HG03103 (cell line): ENCODE measurements around the gene FAM32A.
A peak's percentile ranks its signal among the peaks of the same experiment; 100 is the strongest.

Experiments
- ATAC-seq: cut with Tn5 transposase; IDR thresholded peaks from one replicate; pipeline ENCODE4 v1.9.1; 2021; ENCODE audit warnings: low read depth; ENCODE audit not compliant: unreplicated experiment

Gene FAM32A

DNA sequence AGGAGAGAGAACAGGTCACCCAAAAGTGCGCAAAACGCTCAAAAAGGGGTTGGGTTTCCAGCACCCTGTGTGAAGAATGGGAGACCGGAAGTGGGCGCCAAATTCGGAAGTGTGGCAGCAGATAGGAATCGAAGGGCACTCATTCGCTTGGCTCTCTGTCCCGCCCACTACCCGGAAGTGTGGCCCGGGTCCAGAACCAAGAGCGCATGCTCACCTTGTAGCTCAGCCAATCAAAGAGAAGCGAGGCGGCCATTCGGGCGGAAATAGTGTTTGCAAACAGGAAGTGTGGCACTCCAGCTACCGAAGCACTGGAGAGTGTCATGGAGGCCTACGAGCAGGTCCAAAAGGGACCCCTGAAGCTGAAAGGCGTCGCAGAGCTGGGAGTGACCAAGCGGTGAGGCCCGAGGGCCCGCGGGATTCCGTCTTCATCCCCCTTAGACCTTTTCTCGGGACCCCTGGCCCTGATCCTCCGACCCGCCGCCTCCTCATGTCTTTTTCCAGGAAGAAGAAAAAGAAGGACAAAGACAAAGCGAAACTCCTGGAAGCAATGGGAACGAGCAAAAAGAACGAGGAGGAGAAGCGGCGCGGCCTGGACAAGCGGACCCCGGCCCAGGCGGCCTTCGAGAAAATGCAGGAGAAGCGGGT, at the start of gene FAM32A:
TSS of gene FAM32A (plus strand) at position 288 of the 645 bp plus-strand sequence. CDS start at position 321, 33 bp downstream.
- ATAC-seq, result peak; percentile 89

DNA sequence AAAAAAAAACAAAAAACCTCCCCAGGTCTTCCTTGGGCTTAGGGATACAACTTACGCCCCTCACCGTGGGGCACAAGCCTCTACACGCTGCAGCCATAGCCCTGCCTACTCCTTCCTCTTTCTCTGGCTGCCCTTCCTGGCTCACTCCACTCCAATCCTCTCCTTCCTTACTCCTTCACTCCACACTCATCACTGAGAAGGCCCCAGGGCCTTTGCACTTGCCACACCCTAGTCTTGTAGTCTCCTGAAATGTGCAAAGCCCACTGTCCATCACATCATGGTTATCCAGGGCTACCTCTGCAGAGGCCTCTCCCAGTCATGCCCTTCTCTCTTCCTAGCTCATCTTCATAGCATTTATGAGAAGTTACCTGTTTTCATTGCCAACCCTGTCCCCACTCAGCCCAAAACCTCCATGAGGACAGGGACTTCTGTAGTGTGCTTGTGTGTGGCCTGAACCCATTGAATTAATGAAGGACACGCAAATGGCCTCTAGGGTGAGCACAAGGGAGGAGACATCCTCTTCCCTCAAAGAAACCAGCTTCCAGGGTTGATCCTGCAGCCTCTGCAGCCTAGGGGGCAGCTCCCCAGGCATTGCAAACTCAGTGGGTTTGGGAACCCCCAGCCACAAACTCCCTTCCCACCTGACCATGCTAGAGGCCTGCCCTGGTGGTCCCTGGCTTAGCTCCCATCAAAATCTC, 49.6 kb upstream of the FAM32A start:
- no peak for ATAC-seq

DNA sequence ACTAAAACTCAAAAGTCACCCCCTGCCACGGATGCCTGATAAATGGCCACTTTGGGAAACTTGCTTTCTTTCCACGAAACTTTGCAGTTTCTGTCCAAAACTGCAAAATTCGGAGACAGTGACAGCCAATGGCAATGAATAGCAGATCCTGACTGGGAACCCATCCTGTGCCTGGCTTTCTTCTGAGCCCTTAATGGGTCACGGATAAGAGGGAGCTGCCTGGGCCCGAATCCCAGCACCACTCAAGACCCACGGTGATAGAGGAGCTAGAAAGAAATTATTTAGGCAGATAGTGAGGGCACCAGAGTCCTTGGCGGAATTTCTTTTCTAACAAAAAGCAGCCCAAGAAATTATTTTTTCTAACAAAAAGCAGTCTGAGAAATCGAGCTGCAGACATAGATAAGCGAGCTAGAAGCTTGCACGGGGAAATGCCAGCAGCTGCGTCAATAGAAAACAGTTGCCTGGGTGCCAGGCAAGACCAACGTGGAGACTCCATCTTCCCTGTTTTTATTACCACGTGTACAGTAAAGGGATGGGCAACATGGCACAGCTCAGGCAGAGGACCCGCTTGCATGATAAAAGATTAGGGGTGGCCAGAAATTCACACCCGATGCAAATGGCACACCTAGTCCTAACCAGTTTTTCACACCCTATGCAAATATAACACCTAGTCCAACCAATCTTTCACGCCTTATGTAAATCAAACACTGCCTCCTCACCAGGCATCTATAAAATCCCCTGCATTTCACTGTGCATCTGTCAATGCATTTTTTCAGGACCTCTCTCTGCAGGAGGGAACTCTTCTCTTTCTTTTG, 48.8 kb upstream of the FAM32A start:
- ATAC-seq, result no peak

DNA sequence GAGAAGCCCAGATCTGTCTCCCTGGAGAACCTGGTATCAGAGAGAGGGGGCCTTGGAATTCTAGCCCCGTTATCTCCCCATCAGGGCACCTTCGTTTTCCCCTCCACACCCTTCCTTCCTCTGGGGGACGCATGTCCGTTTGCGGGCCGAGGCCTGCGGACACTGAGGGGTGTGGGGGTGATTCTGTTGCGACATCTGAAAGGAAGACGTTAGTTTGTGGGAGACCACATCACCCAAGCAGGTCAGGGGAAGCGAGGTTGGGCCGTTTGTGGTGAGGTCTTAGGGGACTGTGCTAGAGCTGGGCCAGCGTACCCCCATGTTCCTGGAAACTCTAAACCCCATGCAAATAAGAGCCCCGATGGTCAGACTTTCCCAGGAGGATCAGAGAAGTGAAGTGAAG, 45.5 kb upstream of the FAM32A start:
- no peak for ATAC-seq

DNA sequence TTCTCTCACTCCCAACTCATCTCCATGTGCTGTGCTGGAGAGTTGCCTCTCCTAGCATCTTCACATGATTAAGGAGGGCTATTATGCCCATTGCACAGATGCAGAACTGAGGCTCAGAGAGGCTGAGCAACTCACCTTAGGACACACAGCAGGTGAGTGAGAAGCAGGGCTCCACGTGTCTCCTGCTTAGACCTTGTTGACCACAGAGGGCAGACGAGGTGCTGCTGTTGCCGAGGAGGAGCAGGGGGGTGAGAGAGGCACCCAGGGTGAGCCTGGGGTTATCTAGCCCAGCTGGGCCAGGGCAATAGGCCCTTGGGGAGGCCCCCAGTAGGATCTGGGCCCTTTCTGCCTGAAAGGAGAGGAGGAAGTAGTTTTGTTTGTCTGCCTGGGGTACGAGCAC, 44.2 kb upstream of the FAM32A start:
- no peak for ATAC-seq

DNA sequence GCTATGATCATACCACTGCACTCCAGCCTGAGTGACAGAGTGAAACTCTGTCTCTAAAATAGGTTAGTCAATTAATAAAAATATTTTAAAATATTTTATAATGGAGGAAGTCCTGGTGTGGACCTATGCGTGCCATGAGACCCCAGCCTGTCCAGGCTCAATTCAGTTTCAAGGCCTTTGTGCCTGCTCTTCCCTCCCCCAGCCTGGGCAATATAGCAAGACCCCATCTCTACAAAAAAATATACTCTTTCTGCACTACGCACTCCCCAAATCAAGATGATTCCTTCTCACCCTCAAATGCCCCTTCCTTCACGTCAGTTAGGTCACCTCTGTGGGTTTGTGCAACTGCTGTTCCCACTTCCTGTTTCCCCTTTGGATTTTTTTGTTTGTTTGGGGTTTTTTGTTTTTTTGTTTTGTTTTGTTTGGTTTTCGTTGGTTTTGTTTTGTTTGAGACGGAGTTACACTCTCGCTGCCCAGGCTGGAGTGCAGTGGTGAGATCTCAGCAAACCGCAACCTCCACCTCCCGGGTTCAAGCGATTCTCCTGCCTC, 43.1 kb upstream of the FAM32A start:
- ATAC-seq, result no peak

DNA sequence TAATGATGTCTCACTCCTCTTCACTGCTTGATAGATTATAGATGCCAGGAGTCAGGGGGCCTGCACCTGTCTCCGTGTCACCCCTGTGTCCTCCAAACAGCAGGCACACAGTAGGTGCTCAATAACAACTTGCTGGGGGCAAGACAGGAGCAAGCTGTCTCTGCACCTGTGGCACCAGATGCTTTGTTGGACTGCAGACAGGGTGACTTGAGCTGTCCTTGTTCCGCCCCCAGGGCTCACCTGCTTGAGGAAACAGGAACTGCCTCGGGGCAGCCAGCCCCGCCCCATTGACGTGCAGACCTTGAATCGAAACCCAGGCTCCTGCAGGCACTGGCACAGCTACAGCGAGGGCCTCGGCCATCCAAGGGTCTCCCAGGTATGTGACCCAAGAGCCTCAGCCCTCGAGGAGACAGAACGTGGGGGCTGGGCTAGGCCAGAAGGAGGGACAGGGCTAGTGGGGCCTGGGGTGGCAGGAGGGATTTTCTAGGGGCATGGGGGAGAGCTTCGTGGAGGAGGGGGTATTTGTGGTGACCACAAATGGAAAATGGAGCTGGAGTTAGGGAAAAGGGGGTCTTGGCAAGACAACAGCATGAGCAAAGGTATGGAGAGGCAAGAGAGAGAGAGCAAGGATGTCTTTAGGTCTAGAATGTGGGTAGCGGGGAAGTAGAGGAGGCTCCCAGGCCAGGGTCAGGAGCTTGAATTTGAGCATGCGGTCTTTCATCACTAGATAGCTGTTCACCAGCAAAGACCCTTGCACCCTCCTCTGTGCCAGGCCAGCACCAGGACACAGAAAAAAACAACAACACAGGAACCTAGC, 41.6 kb upstream of the FAM32A start, which contains the start of gene HSH2D:
TSS of gene HSH2D (plus strand) at position 287 of the 817 bp plus-strand sequence. CDS start 5,066 bp downstream, outside the sequence.
- peak; percentile 67 for ATAC-seq

DNA sequence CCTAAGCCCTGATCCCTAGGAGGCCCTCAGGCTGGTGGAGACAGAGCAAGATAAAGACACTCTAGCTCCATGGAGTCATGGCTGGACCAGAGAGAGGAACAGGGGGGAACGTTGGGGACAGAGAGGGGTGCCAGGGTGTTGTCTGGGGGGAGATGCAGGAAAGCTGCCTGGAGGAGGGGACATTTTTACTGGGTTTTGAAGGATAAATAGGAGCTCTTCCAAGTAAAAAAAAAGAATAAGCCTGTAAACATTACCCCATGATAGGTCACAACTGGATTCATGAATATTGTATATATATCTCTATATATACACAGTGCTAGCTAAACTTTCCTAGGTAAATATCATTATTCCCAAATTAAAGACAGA, 41.0 kb upstream of the FAM32A start:
- no peak for ATAC-seq

DNA sequence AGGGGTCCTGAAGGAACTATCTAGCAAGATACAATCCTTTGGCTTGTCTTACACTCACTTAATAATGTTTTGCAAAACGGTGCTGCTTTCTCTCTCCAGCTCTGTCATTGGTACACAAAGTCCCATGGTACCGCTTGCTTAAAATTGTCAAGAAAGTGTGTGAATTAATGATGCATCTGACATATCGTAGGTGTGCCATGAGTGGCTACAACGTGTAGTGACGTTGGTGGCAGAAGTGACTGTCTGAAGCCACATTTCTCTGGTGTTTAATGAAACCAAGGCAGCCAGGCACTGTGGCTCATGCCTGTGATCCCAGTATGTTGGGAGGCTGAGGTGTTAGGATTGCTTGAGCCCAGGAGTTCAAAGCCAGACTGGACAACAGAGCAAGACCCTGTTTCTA, 39.1 kb upstream of the FAM32A start:
- no peak for ATAC-seq

DNA sequence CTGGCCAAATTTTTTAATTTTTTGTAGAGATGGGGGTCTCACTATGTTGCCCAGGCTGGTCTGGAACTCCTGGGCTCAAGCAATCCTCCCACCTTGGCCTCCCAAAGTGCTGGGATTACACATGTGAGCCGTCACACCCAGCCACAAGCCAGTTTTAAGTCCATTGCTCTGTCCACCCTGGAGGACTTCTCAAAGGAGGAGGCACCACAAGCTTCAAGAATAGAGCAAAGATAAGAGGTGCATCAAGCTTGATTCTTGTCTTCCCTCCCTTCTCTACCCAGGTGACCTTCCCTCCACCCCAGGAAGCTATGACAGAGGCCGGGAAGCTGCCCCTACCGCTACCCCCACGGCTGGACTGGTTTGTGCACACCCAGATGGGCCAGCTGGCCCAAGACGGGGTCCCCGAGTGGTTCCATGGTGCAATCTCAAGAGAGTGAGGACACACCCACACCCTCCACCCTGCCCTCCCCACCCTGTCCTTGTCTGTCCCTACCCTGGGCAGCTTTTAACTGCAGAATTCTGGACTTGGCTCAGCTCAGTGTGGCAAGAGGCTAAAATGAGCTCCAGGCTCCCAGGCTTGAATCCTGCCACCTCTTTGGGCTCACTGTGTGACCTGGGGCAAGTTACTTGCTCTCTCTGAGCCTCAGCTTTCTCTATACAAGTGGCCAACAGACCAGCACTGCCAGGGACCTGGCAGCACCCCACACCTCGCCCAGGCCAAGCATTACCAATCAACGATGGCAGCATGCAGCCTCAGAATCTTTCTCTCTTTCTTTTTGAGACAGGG, 36.6 kb upstream of the FAM32A start:
- ATAC-seq, result no peak

DNA sequence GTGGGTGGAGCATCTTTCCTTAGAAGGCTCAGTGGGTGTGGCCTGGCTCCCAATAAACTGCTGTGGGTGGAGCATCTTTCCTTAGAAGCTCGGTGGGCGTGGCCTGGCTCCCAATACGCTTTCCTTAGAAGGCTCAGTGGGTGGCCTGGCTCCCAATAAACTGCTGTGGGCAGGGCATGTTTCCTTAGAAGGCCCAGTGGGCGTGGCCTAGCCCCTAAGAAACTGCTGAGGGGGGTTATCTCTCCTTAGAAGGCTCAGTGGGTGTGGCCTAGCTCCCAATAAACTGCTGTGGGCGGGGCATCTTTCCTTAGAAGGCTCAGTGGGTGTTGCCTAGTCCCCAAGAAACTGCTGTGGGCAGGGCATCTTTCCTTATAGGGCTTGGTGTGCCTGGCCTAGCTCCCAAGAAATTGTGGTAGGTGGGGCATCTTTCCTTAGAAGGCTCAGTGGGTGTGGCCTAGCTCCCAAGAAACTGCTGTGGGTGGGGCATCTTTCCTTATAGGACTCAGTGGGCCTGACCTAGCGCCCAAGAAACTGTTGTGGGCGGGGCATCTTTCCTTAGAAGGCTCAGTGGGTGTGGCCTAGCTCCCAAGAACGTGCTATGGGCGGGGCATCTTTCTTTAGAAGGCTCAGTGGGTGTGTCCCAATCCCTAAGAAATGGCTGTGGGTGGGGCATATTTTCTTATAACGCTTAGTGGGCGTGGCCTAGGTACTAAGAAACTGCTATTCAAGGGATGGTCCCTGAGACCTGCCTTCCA, 31.5 kb upstream of the FAM32A start:
- no peak for ATAC-seq

DNA sequence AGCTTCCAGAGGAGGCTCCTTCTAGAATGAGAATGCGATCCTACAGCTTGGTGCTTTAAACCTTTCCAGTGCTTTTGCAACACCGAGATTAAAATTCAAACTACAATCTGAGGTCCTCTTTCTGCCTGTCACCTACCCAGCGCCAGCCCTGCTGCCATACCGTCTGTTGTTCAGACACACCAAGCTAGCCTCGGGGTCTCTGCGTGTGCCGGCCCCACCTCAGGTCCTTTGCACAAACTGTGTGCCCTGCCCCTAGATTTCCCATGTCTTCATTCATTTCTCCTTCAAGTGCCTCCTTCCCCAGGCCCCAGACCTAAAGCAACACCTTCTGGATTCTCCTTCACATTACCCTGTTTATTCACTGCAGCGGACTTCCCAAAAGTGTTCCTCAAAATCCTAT, 30.7 kb upstream of the FAM32A start:
- no peak for ATAC-seq

DNA sequence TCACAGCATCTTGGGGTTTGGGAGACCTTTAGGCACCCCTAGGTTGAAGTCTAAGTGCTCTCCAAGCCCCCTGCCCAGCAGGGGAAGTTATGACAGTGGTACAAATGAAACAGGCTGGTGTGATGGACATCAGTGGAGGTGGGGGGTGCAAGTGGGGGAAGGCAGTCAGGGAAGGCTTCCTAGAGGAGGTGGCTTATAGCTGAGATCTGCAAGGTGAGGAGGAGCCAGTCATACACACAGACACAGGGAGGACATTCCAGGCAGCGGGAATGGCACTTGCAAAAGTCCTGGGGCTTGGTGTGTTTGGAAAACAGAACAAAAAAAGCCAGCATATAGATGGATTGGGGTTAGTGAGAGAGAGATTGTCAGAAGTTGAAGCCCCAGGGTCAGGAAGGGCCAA, 30.1 kb upstream of the FAM32A start:
- ATAC-seq, result no peak

DNA sequence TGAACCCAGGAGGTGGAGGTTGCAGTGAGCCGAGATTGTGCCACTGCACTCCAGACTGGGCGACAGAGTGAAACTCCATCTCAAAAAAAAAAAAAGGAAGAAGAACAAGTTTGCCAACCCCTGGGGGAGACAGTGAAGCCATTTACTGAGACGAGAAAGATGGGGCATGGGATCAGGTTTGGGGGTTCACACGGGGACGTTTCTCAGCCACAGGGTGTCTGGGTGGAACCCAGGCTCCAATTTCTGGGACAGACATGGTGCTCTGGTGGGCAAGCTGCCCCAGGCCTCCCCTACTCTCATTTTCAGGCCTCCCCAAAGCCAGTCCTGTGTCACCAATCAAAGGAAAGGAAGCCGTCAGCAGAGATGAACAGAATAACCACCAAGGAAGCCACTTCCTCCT, 28.3 kb upstream of the FAM32A start:
- ATAC-seq, result no peak

DNA sequence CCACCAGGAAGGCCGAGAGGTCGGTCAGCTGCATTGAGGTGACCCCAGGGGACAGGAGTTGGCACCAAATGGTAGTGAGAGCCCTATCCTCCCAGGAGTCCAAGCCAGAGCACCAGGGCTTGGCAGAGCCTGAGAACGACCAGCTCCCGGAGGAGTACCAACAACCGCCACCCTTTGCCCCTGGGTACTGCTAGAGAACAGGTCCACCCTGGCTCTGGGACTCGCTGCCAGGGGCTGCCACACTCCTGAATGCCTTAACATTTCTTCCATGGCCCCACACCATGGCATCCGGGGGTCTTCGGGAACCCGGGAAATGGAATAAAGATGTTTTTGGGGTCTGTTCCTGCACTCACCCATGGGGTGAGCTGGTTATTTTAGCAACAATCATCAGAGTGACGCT, 27.6 kb upstream of the FAM32A start:
- no peak for ATAC-seq

DNA sequence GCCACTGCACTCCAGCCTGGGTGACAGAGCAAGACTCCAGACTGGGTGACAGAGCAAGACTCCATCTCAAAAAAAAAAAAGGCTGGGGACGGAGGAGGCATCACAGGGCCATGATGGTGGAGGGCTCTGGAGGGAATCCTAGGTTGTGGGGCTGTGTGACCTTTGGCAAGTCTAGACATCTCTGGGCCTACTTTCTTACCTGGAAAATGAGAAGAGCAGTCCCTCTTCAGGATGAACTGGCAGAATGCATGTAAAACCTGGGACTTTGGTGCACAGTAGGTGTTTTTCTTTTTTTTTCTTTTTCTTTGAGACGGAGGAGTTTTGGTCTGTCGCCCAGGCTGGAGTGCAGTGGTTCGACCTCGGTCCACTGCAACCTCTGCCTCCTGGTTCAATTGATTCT, 25.6 kb upstream of the FAM32A start:
- no peak for ATAC-seq

DNA sequence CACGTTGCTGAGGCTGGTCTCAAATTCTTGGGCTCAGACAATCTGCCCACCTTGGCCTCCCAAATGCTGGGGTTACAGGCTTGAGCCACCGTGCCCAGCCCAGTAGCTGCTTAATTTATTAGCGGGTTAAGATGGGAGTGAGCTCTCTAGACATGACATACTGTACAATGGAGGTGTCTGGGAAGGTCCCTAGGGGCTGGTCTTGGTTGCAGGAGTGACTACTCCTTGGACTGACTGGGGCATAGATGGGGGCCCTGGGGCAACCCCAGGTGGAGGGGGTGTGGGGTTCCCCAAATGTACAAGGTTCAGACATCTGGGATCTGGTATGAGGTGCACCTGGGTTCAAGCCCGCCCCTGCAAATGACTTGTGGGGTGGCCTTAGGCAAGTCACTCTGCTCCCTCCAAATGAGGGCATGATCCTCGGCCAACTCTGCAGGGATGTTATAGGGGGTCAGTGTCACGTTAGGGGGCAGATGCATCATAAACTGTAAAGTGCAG, 24.7 kb upstream of the FAM32A start:
- ATAC-seq, result no peak

DNA sequence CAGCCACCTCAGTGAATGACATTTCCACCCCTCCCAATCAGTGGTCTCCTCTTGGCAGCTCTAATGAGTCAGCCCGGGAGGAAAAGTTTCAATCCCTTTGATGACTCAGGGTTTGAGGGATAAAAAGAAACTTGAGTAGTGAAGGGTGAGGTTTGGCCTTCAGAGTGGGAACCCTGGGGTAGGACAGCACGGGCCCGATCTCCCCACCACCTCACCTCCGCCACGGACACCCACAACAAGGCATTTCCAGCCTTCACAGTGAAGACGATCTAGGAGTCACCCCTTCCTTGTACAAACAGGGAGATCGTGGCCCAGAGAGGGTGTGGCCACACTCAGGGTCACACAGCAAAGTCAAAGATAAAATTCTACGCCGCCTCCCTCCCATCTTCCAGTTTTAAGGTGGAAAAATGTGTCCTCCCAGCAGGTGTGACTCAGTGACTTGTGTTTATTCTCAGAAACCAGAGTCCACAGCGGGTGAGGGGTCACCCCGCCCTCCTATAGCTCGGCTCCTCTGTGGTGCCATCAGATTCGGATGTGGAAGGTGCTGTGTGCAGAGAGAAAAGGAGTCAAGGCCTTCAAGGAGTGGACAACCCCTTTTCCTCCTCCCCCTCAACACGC, 24.2 kb upstream of the FAM32A start:
- ATAC-seq, result no peak
